ENCODE data around the gene FAF2.
"Not testable (repeated sequence)": the region's sequence is repeated elsewhere in the genome, so short reads cannot be mapped to it uniquely, and the experiment has no call there.

Gene FAF2

DNA sequence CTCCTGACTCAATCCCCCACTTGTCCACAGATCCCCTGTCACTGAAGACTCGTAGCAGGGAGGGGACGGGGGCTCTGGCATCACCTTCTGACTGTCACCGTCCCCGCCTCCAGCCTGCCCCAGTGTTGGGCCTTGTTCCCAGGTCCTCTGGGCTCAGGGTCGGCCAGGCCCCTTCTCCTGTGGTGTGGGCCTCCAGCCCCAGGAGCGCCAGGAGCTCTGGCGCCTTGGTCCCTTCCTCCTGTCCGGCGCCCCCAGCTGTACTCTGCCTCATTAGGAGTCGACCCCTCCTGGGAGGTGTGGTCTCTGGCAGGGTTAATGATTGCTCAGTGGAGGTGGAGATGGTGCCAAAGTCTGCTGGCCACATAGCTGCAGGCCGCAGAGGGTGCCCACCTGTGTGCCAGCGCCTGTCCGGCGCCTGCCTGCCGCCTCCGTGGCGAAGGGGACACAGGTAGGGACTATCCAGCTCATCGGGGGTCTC lies 100.8 kb downstream of the FAF2 start, which contains the start of gene CDHR2:
Gene CDHR2, plus strand, starts transcription at position 376 of the 478 bp plus-strand sequence. CDS start 16,011 bp downstream, outside the sequence.
- DNase-seq, result no peak

DNA sequence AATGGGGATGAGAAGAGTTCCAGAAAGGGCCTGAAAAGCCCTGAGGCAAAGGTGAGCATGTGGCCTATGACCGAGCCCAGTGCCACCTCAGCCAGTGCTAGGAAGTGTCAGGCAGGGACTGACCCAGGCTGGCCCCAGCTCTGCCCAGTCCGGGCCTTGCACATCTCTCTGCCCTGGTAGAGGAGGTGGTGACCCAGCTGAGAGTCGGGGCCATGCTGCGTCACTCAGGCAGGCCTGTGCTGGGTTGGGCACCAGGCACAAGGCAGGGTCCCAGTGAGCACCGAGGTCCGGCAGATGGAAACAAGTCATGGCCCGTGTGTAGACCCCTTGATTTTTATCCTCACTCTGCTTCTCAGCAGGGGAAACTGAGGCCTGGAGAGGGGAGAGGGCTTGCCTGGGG lies 101.7 kb downstream of the FAF2 start:
- no peak for DNase-seq

DNA sequence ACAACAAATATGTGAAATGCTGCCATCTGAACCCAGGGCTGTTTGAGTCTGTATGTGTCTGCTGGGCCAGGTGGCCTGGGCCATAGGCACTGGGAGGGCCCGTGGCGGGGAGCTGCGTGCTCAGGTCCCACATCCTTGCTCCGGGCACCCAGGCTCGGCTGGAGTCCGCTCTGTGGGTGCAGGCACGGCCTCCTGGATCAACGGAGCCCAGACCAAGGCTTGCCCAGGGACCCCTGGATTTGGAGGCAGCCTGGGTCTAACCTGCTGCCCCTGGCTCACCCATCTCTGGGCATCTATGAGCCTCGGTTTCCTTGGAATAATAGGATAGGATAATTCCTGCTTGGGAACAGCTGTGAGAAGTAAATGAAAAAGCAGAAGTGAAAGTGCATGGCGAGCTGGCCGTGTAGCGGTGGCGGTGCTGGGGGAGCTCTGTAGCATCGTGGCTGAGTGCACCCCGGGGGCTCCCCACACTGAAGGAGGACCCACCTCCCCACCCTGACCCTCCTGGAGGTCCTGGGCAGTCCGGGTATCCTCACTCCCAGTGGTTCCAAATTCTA lies 102.2 kb downstream of the FAF2 start:
- DNase-seq, result no peak

DNA sequence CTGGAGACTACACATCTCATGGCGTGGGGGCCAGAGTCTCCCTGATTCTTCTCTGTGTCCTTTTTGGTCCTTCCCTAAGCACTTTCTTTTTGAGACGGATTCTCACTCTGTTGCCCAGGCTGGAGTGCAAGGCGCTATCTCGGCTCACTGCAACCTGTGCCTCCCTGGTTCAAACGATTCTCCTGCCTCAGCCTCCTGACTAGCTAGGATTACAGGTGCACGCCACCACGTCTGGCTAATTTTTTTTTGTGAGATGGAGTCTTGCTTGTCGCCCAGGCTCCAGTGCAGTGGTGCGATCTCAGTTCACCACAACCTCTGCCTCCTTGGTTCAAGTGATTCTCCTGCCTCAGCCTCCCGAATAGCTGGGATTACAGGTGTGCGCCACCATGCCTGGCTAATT lies 102.8 kb downstream of the FAF2 start:
- DNase-seq, result not testable (repeated sequence)

DNA sequence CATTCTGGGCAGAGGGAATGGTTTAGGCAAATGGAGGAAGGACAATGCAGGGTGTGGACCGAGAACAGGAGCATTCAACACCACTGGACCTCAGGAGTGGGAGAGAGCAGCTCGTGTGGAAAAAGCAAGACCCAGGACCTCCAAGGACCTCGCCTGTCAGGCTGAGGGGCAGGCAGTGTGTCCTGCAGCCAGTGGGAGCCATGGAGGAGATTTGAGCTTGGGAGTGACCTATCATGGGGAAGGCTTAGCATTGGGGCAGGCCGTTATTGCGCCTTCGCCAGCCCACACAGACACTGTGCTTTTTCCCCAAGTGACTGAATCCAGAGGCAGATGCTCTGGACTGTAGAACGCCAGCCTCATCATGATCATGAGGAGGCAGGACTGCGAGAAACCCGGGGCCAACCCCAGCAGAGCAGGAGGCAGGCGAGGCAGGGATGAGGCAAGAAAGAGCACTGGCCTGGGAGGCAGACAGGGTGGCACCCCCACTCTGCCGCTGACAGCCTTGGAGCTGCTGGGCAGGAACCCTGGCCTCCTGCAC lies 104.2 kb downstream of the FAF2 start:
- DNase-seq, result no peak

DNA sequence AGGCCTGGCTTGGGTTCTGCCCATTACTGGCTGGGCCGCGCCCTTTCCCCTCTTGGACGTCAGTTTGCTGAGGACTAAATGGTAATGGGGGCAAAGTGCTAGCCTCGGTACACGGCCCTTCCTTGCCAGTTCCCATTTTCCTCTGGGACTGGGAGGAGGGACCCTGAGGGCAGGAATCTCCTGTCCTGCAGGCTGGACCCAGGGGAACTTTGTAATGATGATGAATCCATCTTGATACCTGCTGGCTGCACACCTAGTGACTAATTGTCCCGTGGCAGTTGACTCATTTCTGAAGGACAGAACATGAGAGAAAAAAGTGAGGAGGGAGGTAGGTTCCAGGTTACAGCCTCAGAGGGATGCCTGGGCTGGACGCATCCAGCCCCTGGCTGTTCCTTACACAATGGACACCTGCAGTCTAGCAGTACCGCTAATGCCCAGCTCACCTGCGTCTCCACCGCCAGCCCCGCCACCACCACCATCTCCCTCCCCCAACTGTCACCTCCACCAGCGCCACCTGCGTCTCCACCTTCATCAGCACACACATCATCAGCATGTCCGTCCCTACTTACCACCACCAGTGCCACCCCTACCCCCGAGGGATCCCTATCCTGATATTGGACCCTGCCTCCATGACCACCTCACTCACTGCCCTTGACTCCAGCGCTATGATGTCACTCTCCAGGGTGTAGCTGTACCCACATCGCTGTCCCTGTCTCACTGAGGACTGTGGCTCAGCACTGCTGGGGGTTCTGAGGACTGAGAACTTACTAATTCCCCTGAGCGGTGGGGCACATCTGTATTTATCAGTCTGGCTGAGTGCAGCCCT lies 105.3 kb downstream of the FAF2 start:
- no peak for DNase-seq

DNA sequence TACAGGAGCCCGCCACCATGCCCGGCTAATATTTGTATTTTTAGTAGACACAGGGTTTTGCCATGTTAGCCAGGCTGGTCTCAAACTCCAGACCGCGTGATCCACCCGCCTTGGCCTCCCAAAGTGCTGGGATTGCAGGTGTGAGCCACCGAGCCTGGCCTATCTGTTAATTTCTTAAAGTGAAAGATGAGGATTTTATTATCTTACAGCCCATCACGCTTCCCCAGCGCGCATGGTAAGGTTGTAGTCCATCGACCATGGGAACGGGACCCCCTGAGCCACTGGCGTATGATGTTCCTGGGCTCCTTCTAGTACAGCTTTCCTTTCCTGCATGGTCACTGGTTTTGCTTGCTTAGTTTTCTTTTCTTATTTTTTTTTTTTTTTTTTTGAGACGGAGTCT lies 109.7 kb downstream of the FAF2 start:
- no peak for DNase-seq
